DMS114 treated with DMSO at 0.1 percent for 48 hours (cell line): Measurements from ENCODE around the gene IRAK4.
A peak's percentile ranks its signal among the peaks of the same experiment; 100 is the strongest.

Experiments used
- DNase-seq: peaks from one replicate; lab custom pipeline; 2025; ENCODE audit not compliant: unreplicated experiment; lab: John Stamatoyannopoulos, UW

The IRAK4 gene

GRCh38 chr12:43835656-43836474 is 77.1 kb downstream of the IRAK4 start, which contains the start of gene TMEM117:
Gene TMEM117 (plus strand): TSS chr12:43836081.
- peak; percentile 27 for DNase-seq

GRCh38 chr12:43836475-43836989 is 77.8 kb downstream of the IRAK4 start:
- peak; percentile 41 for DNase-seq
